ENCODE measurements around the gene COL12A1. TPM values are rescaled to one million over a fixed set of nuclear protein-coding genes. Genes with fewer than 3 reads are reported as not detected.

The COL12A1 gene
- 0.07 TPM in 1 of 2 replicates, not detected in the other for total RNA-seq

DNA sequence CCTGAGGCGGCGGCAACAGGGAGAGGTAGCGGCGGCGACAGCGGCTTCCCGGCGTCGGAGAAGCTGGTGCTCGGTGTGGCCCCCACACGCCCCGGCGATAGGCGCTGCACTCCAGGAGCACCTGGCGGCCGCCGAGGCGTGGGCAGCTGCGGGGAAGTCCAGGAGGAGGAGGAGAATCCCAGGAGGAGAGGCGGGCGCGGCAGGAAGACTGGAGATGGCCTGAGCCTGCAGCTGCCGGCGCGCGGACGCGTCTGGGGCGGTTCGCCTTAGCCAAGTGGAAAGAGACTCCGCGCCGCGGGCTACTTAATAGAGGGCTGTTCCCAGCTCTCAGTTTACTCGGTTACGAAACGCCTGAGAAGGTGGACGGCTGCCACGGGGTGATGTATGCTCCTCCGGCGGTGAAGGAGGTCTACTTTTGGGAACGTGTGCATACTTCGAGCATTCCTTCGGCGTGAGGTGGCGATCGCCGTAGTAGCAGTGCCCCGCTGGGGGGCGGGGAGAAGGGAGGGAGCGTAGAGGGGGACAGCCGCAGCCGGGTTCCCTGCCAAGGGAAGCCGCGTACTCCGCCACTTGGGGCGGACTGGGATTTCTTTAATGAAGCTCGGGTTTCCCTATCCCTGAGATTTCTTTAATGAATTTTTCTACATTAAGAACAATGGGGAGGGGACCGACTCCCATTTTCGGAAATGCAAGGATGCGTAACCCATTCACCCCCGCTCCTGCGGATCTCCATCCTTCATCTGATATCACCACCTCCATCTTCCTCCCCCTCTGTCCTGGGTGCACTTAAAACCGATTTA lies at the start of gene COL12A1:
Gene COL12A1 (minus strand): TSS at position 278 of the 800 bp plus-strand sequence. CDS start 3,261 bp downstream, outside the sequence.
- DNase-seq (ENCODE audit: low spot score): no peak
- H3K4me1 Mint-ChIP-seq (ENCODE audit: low read depth): peaks cover 46% of the 10 kb centered on the region
- H3K27ac Mint-ChIP-seq: no peak within 1 kb of the TSS
- no peaks in the 10 kb centered on the region for H3K9me3 Mint-ChIP-seq
- H3K27me3 Mint-ChIP-seq (ENCODE audit: low read depth): peaks cover 84% of the 10 kb centered on the region
- H3K36me3 Mint-ChIP-seq (ENCODE audit: low read depth): no peaks in the 10 kb centered on the region
- intact Hi-C loops (cut with micrococcal nuclease): loop anchor here (2.0 to 10.0 kb wide), 2 partner anchors 121 to 271 kb away; no protein-coding TSS in a partner anchor
- peak within 1 kb of the TSS; percentile 65 for H3K4me3 Mint-ChIP-seq (ENCODE audit: low read depth)

- intact Hi-C loops (cut with micrococcal nuclease): no loop called here
- peaks cover 15% of the 10 kb centered on the region for H3K36me3 Mint-ChIP-seq (ENCODE audit: low read depth)
- peaks cover 4% of the 10 kb centered on the region for H3K4me1 Mint-ChIP-seq (ENCODE audit: low read depth)
These were observed 44.7 kb upstream of the COL12A1 start for GRCh38 chr6:75250552-75250951.

GRCh38 chr6:75249837-75250236 lies 44.0 kb upstream of the COL12A1 start:
- peaks cover 4% of the 10 kb centered on the region for H3K4me1 Mint-ChIP-seq (ENCODE audit: low read depth)
- H3K36me3 Mint-ChIP-seq (ENCODE audit: low read depth): peaks cover 15% of the 10 kb centered on the region
- H3K27ac Mint-ChIP-seq: no peak overlapping the region
- no peak overlapping the region for H3K4me3 Mint-ChIP-seq (ENCODE audit: low read depth)
- DNase-seq (ENCODE audit: low spot score): no peak
- intact Hi-C loops (cut with micrococcal nuclease): no loop called here
- peaks cover 11% of the 10 kb centered on the region for H3K27me3 Mint-ChIP-seq (ENCODE audit: low read depth)
- no peaks in the 10 kb centered on the region for H3K9me3 Mint-ChIP-seq

More at GRCh38 chr6:75250552-75250951, 44.7 kb upstream of the COL12A1 start:
- Mint-ChIP-seq H3K27me3 (ENCODE audit: low read depth) (peaks cover 10% of the 10 kb centered on the region), H3K27ac (no peak overlapping the region), H3K4me3 (ENCODE audit: low read depth) (no peak overlapping the region), H3K9me3 (no peaks in the 10 kb centered on the region)
- no peak for DNase-seq (ENCODE audit: low spot score)

DNA sequence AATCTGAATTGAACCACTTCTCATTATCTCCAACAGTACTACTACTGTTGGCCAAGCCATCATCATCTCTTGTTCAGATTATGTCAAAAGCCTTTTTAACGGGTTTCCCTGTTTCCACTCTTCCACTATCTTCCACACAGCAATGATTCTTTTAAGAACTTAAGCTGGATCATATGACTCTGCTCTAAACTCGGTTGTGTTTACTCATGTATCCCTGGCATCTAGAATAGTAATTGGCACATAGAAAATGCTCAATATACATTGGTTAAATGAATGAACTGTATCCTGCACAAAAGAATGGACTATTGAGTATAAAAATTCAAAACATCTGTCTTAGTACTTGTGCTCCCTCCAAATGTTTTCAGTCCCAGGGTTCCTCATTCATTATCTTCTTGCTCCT lies 40.5 kb upstream of the COL12A1 start:
- H3K27me3 Mint-ChIP-seq (ENCODE audit: low read depth): peaks cover 12% of the 10 kb centered on the region
- intact Hi-C loops (cut with micrococcal nuclease): no loop called here
- H3K4me3 Mint-ChIP-seq (ENCODE audit: low read depth): no peak overlapping the region
- H3K27ac Mint-ChIP-seq: no peak overlapping the region
- peaks cover 16% of the 10 kb centered on the region for H3K36me3 Mint-ChIP-seq (ENCODE audit: low read depth)
- no peaks in the 10 kb centered on the region for H3K9me3 Mint-ChIP-seq
- no peak for DNase-seq (ENCODE audit: low spot score)
- H3K4me1 Mint-ChIP-seq (ENCODE audit: low read depth): peaks cover 12% of the 10 kb centered on the region

DNA sequence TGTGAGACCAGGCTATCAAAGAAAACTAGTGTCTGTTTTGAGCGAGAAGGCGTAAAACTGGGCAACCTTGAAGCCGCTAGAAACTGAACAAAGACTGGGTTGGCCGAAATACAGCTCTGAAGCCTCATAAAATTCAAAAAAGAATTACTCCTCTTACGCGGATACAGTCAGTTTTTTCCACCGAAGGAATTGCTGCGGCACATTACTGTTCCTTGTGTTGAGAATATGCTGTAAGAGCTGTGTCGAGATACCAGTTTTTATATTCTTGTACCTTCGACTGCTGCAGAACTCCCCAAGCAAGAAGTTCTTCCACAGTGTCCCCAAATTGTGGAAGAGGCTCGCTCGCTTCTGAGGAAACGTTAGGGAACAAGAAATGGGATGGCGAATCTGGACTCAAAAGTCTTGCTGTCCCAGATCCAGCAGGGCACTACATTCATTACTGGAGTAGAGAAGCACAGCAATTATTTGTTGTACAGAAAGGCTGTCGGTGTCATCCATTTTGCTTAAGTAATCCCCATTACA lies 38.3 kb upstream of the COL12A1 start:
- peaks cover 18% of the 10 kb centered on the region for H3K4me1 Mint-ChIP-seq (ENCODE audit: low read depth)
- peak overlapping the region; percentile 97 for H3K27ac Mint-ChIP-seq
- peaks cover 12% of the 10 kb centered on the region for H3K27me3 Mint-ChIP-seq (ENCODE audit: low read depth)
- H3K4me3 Mint-ChIP-seq (ENCODE audit: low read depth): peak overlapping the region; percentile 97
- intact Hi-C loops (cut with micrococcal nuclease): loop anchor here (5.0 kb wide), 1 partner anchor 1722 kb away; the partner anchor contains the start of gene EEF1A1
- peaks cover 33% of the 10 kb centered on the region for H3K36me3 Mint-ChIP-seq (ENCODE audit: low read depth)
- H3K9me3 Mint-ChIP-seq: no peaks in the 10 kb centered on the region
- no peak for DNase-seq (ENCODE audit: low spot score)

DNA sequence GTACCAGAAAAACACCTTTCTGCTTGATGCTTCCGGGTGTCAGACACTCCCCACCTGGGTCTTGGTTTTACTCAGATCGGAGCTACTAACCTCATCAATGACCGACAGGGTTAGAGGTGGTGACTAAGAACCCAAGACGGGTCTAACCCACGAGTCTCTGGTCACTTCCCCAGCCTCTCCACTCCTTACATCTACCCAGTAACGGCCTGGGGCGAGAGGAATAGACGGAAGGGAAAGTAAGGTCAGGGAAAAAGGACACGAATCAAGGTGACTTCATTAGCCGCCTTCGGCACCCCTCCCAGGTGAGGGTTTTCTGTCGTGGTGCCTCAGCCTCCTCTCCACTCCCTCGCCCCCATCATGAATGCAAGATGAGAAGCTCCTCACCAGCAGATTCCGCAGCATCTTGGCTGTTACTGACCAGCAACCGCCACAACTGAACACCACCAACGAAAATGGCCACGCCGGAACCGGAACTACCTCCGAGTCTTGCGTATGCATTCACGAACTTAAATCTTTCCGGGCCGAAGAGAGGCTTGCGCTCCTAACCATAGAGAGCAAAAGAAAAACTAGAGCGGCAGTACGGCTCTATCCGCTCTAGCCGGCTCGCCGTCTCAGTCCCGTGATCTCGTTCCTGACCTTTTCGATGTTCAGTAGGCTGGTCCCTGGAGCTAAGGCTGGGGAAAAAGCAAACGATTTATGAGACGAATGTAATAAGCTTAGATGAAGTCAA lies 37.6 kb upstream of the COL12A1 start, which contains the start of gene COX7A2:
Gene COX7A2 (minus strand): TSS at position 469 of the 730 bp plus-strand sequence. CDS start 67 bp downstream, at position 402.
- Mint-ChIP-seq H3K27ac (peak within 1 kb of the TSS; percentile 97), H3K4me3 (ENCODE audit: low read depth) (peak within 1 kb of the TSS; percentile 97), H3K27me3 (ENCODE audit: low read depth) (peaks cover 12% of the 10 kb centered on the region), H3K36me3 (ENCODE audit: low read depth) (peaks cover 38% of the 10 kb centered on the region), H3K9me3 (no peaks in the 10 kb centered on the region), H3K4me1 (ENCODE audit: low read depth) (peaks cover 18% of the 10 kb centered on the region)
- intact Hi-C loops (cut with micrococcal nuclease): loop anchor here (1.0 to 5.0 kb wide), 3 partner anchors 41 to 1721 kb away; partner anchors contain the start of genes EEF1A1 and TMEM30A
- peak; percentile 85 for DNase-seq (ENCODE audit: low spot score)

DNA sequence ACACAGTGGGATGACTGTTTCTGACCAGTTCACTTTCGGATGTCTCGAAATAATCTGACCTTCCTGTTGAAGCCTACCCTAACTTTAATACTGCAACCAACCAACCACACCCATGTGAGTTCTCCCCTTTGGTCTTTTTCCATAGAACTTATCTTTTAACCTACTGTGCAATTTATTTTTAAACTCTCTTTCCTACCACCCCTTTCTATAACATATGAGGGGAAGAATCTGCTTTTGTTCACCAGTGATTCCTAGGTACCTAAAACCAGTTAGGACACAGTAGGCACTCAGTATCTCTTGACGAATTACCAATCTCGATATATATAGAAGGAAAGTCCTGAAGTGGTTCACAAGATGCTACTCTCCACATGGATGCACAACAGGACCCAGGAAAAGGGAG lies 30.8 kb upstream of the COL12A1 start:
- no peaks in the 10 kb centered on the region for H3K27me3 Mint-ChIP-seq (ENCODE audit: low read depth)
- intact Hi-C loops (cut with micrococcal nuclease): no loop called here
- no peak overlapping the region for H3K4me3 Mint-ChIP-seq (ENCODE audit: low read depth)
- H3K27ac Mint-ChIP-seq: no peak overlapping the region
- H3K4me1 Mint-ChIP-seq (ENCODE audit: low read depth): peaks cover 6% of the 10 kb centered on the region
- H3K36me3 Mint-ChIP-seq (ENCODE audit: low read depth): peaks cover 45% of the 10 kb centered on the region
- no peak for DNase-seq (ENCODE audit: low spot score)
- no peaks in the 10 kb centered on the region for H3K9me3 Mint-ChIP-seq

GRCh38 chr6:75235271-75235670 lies 29.4 kb upstream of the COL12A1 start:
- Mint-ChIP-seq H3K4me1 (ENCODE audit: low read depth) (no peaks in the 10 kb centered on the region), H3K27me3 (ENCODE audit: low read depth) (no peaks in the 10 kb centered on the region), H3K4me3 (ENCODE audit: low read depth) (no peak overlapping the region), H3K9me3 (no peaks in the 10 kb centered on the region), H3K27ac (no peak overlapping the region), H3K36me3 (ENCODE audit: low read depth) (peaks cover 33% of the 10 kb centered on the region)
- DNase-seq (ENCODE audit: low spot score): no peak
- intact Hi-C loops (cut with micrococcal nuclease): no loop called here

DNA sequence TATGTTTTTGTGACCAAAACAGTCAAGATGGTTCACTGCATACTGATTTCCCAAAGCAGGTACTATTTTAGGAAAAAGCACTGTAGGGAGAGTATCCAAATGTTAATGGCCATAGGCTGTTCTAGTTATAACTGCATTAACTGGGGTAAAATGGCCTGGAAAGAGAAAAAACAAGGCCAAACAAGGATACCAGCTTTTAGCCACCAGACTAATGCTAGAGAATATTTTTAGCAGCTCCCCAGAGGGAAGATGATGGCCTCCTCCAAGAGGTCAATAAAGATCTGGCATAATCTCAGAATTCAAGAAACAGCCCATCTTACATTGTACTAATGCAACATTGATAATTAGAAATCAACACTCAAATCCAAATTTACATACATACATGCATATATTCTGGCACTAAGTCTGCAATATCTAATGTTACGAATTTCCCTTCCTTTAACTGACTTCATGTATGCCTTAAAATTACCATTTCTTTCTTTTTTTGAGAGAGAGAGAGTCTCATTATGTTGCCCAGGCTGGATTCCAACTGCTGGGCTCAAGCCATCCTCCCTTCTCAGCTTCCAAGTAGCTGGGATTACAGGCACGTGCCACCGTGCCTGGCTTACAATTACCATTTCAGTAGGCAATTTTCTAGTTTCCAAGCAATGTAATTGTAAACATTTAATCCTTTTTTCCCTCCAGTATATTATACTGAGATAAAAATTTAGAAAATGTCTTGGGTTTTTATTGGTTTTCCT lies 28.4 kb upstream of the COL12A1 start:
- H3K27me3 Mint-ChIP-seq (ENCODE audit: low read depth): no peaks in the 10 kb centered on the region
- no peak overlapping the region for H3K4me3 Mint-ChIP-seq (ENCODE audit: low read depth)
- no peak for DNase-seq (ENCODE audit: low spot score)
- no peaks in the 10 kb centered on the region for H3K9me3 Mint-ChIP-seq
- peaks cover 24% of the 10 kb centered on the region for H3K36me3 Mint-ChIP-seq (ENCODE audit: low read depth)
- no peaks in the 10 kb centered on the region for H3K4me1 Mint-ChIP-seq (ENCODE audit: low read depth)
- no peak overlapping the region for H3K27ac Mint-ChIP-seq
- intact Hi-C loops (cut with micrococcal nuclease): no loop called here

DNA sequence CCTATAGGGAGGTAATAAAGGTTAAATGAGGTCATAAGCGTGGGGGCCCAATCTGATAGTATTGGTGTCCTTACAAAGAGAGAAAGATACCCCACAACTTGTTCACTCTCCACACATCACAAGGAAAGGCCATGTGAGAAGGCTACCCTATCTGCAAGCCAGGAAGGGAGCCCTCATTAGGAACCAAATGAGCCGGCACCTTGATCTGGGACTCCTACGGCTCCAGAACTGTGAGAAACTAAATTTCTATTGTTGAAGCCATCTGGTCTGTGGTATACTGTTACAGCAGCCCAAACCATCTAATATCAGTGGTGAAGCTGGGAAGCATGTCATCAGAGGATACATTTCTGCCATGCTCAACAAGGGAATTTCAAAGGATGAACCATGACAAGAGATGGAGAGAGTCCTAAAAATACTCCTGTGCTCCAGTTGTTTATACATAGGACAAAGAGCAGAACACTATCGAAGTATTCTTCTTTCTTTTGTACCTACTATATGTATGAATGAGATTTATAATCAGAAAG lies 27.3 kb upstream of the COL12A1 start:
- Mint-ChIP-seq H3K27me3 (ENCODE audit: low read depth) (no peaks in the 10 kb centered on the region), H3K9me3 (no peaks in the 10 kb centered on the region), H3K27ac (no peak overlapping the region), H3K4me3 (ENCODE audit: low read depth) (no peak overlapping the region), H3K36me3 (ENCODE audit: low read depth) (peaks cover 17% of the 10 kb centered on the region), H3K4me1 (ENCODE audit: low read depth) (no peaks in the 10 kb centered on the region)
- intact Hi-C loops (cut with micrococcal nuclease): no loop called here
- DNase-seq (ENCODE audit: low spot score): no peak

GRCh38 chr6:75230484-75231325 lies 24.9 kb upstream of the COL12A1 start:
- Mint-ChIP-seq H3K4me3 (ENCODE audit: low read depth) (no peak overlapping the region), H3K4me1 (ENCODE audit: low read depth) (no peaks in the 10 kb centered on the region), H3K27ac (no peak overlapping the region), H3K9me3 (no peaks in the 10 kb centered on the region), H3K36me3 (ENCODE audit: low read depth) (no peaks in the 10 kb centered on the region), H3K27me3 (ENCODE audit: low read depth) (peaks cover 8% of the 10 kb centered on the region)
- no peak for DNase-seq (ENCODE audit: low spot score)
- intact Hi-C loops (cut with micrococcal nuclease): no loop called here
